ENCODE measurements around the gene COL23A1. TPM values are rescaled to one million over a fixed set of nuclear protein-coding genes. Genes with fewer than 3 reads are reported as not detected.
A peak's percentile ranks its signal among the peaks of the same experiment; 100 is the strongest.

Gene COL23A1
- polyA plus RNA-seq, 1 donor (not counting 4 experiments of a cell fraction or from before 2014, with no cell fraction given), result not detected

- peak overlapping the region in 1 of 3 experiments; percentile 62 for H3K4me3 ChIP-seq (ENCODE audit: control insufficient read depth in 2 of 3, extremely low read depth in 1 of 3, insufficient read depth in 2 of 3, low read depth in 1 of 3, low read length in 3 of 3)
- peaks cover 32% of the 10 kb centered on the region for H3K4me1 ChIP-seq (ENCODE audit: control insufficient read depth, extremely low read depth, insufficient read depth, low read length)
- no peak overlapping the region for H3K9ac ChIP-seq (ENCODE audit: control insufficient read depth, extremely low read depth, insufficient read depth, low read length)
- DNase-seq (ENCODE audit: low read depth, low spot score) (no peak), FAIRE-seq (no peak)
- no peaks in the 10 kb centered on the region for H3K9me1 ChIP-seq (ENCODE audit: control insufficient read depth, extremely low read depth, insufficient read depth, low read length)
- H3K9me3 ChIP-seq (ENCODE audit: control insufficient read depth, low read depth, low read length), result no peaks in the 10 kb centered on the region
- peaks cover 3 to 18% of the 10 kb centered on the region in 2 experiments for H3K36me3 ChIP-seq (ENCODE audit: control insufficient read depth in 2 of 2, extremely low read depth in 1 of 2, insufficient read depth in 2 of 2, low read length in 2 of 2)
- peaks cover 29% of the 10 kb centered on the region for H3K79me2 ChIP-seq (ENCODE audit: control insufficient read depth, insufficient read depth, low read length)
- TF ChIP-seq EZH2 (IDR thresholded peaks at IDR 0.05; ENCODE audit: low read length), result no peak
- TF ChIP-seq, protein P1, sequence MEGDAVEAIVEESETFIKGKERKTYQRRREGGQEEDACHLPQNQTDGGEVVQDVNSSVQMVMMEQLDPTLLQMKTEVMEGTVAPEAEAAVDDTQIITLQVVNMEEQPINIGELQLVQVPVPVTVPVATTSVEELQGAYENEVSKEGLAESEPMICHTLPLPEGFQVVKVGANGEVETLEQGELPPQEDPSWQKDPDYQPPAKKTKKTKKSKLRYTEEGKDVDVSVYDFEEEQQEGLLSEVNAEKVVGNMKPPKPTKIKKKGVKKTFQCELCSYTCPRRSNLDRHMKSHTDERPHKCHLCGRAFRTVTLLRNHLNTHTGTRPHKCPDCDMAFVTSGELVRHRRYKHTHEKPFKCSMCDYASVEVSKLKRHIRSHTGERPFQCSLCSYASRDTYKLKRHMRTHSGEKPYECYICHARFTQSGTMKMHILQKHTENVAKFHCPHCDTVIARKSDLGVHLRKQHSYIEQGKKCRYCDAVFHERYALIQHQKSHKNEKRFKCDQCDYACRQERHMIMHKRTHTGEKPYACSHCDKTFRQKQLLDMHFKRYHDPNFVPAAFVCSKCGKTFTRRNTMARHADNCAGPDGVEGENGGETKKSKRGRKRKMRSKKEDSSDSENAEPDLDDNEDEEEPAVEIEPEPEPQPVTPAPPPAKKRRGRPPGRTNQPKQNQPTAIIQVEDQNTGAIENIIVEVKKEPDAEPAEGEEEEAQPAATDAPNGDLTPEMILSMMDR (optimal IDR thresholded peaks at IDR 0.05 in 1 of 3, IDR thresholded peaks at IDR 0.05 in 1 of 3, conservative IDR thresholded peaks at IDR 0.05 in 1 of 3; ENCODE audit: extremely low read depth in 1 of 3, insufficient read depth in 2 of 3, low read length in 3 of 3), result no peak
- dilution Hi-C loops (cut with MboI; ENCODE audit: extremely low pct_ligation_motif_present, low sequenced_read_pairs), result no loop called here
- no peaks in the 10 kb centered on the region for H3K27me3 ChIP-seq (ENCODE audit: control insufficient read depth, extremely low read depth, insufficient read depth, low read length)
- peak overlapping the region; percentile 20 for H3K4me2 ChIP-seq (ENCODE audit: control insufficient read depth, extremely low read depth, insufficient read depth, low read depth, low read length)
- H2AFZ ChIP-seq (ENCODE audit: control insufficient read depth, low read length), result peak overlapping the region; percentile 3
- H3K27ac ChIP-seq (ENCODE audit: control insufficient read depth, insufficient read depth, low read length), result no peak overlapping the region
- no peaks in the 10 kb centered on the region for H4K20me1 ChIP-seq (ENCODE audit: control insufficient read depth, extremely low read depth, insufficient read depth, low read length)
Observed at GRCh38 chr5:178232920-178233429, 357.2 kb downstream of the COL23A1 start.

GRCh38 chr5:178232124-178232919 lies 357.9 kb downstream of the COL23A1 start, which contains the start of gene PHYKPL:
TSS of gene PHYKPL (minus strand) at chr5:178232802. CDS start at chr5:178232550, 252 bp downstream.
- no peaks in the 10 kb centered on the region for H3K9me3 ChIP-seq (ENCODE audit: control insufficient read depth, low read depth, low read length)
- no peaks in the 10 kb centered on the region for H3K27me3 ChIP-seq (ENCODE audit: control insufficient read depth, extremely low read depth, insufficient read depth, low read length)
- H4K20me1 ChIP-seq (ENCODE audit: control insufficient read depth, extremely low read depth, insufficient read depth, low read length), result peaks cover 4% of the 10 kb centered on the region
- H3K4me1 ChIP-seq (ENCODE audit: control insufficient read depth, extremely low read depth, insufficient read depth, low read length), result peaks cover 32% of the 10 kb centered on the region
- H3K9ac ChIP-seq (ENCODE audit: control insufficient read depth, extremely low read depth, insufficient read depth, low read length), result peak within 1 kb of the TSS; percentile 73
- peaks cover 29% of the 10 kb centered on the region for H3K79me2 ChIP-seq (ENCODE audit: control insufficient read depth, insufficient read depth, low read length)
- DNase-seq (ENCODE audit: low read depth, low spot score) (no peak), FAIRE-seq (no peak)
- H2AFZ ChIP-seq (ENCODE audit: control insufficient read depth, low read length), result peak within 1 kb of the TSS; percentile 50
- no peaks in the 10 kb centered on the region for H3K9me1 ChIP-seq (ENCODE audit: control insufficient read depth, extremely low read depth, insufficient read depth, low read length)
- H3K36me3 ChIP-seq (ENCODE audit: control insufficient read depth in 2 of 2, extremely low read depth in 1 of 2, insufficient read depth in 2 of 2, low read length in 2 of 2), result peaks cover 6 to 22% of the 10 kb centered on the region in 2 experiments
- H3K4me3 ChIP-seq (ENCODE audit: control insufficient read depth in 2 of 3, extremely low read depth in 1 of 3, insufficient read depth in 2 of 3, low read depth in 1 of 3, low read length in 3 of 3), result peak within 1 kb of the TSS; percentile 61 to 75 (median 62)
- dilution Hi-C loops (cut with MboI; ENCODE audit: extremely low pct_ligation_motif_present, low sequenced_read_pairs), result no loop called here
- peak within 1 kb of the TSS; percentile 29 for H3K27ac ChIP-seq (ENCODE audit: control insufficient read depth, insufficient read depth, low read length)
- TF ChIP-seq, protein P1 (optimal IDR thresholded peaks at IDR 0.05 in 1 of 3, IDR thresholded peaks at IDR 0.05 in 1 of 3, conservative IDR thresholded peaks at IDR 0.05 in 1 of 3; ENCODE audit: extremely low read depth in 1 of 3, insufficient read depth in 2 of 3, low read length in 3 of 3), result peak in 1 of 3 experiments; percentile 26
- TF ChIP-seq EZH2 (IDR thresholded peaks at IDR 0.05; ENCODE audit: low read length), result no peak
- H3K4me2 ChIP-seq (ENCODE audit: control insufficient read depth, extremely low read depth, insufficient read depth, low read depth, low read length), result peak within 1 kb of the TSS; percentile 86
